ENCODE measurements around the gene LMAN1L.

DNA sequence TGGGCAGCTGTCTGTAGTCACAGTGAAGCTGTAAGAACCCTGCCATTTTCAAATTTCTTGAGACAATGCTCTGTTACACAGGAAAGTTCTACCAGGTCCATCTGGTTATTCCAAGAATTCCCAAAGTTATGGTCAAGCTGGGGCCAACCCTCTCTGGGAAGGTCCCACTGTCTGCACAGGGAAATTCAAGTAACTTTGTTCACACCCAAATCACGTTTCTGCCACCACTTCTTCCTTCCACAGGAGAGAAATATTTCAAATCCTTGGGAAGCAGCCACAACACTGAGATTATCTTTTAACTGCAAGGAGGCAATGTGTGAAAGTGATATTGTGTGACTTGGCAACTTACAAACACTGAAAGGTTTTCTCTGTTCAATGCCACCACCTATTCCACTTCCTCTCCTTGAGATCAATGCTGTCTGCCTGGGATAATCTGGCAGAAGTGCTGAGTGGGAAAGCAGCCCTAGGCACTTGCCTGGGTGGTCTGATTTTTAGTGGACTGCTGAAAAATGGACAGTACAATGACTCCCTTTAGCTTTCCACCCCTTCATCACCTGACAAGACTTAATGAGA, 54.9 kb downstream of the LMAN1L start:
- TF ChIP-seq, protein P1, sequence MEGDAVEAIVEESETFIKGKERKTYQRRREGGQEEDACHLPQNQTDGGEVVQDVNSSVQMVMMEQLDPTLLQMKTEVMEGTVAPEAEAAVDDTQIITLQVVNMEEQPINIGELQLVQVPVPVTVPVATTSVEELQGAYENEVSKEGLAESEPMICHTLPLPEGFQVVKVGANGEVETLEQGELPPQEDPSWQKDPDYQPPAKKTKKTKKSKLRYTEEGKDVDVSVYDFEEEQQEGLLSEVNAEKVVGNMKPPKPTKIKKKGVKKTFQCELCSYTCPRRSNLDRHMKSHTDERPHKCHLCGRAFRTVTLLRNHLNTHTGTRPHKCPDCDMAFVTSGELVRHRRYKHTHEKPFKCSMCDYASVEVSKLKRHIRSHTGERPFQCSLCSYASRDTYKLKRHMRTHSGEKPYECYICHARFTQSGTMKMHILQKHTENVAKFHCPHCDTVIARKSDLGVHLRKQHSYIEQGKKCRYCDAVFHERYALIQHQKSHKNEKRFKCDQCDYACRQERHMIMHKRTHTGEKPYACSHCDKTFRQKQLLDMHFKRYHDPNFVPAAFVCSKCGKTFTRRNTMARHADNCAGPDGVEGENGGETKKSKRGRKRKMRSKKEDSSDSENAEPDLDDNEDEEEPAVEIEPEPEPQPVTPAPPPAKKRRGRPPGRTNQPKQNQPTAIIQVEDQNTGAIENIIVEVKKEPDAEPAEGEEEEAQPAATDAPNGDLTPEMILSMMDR (IDR thresholded peaks at IDR 0.05; ENCODE audit: low read depth, low read length): no peak
- no peak for TF ChIP-seq MYC (IDR thresholded peaks at IDR 0.05; ENCODE audit: low read depth, low read length)
